HepG2 (cell line): ENCODE results near the gene RPL27A. TPM values are rescaled to one million over a fixed set of nuclear protein-coding genes. Genes with fewer than 3 reads are reported as not detected.

Source experiments
- HNF4A ChIP-seq: sonication (generic); formaldehyde crosslinking; IDR thresholded peaks from 2 replicates; pipeline ENCODE4 v1.4.0; 2020; ENCODE audit warnings: missing genetic modification reagents
- JDP2 ChIP-seq: sonication (generic); formaldehyde crosslinking; IDR thresholded peaks from 2 replicates; pipeline ENCODE4 v1.8.1; 2022; ENCODE audit warnings: missing genetic modification reagents, borderline replicate concordance
- MIXL1 ChIP-seq: IDR thresholded peaks from 2 replicates; pipeline ENCODE4 v1.6.1; 2016
- POLR2A ChIP-seq, 2 experiments: IDR thresholded peaks; 2 replicates each; pipeline ENCODE4 v1.6.1; 2011; ENCODE audit warnings: low read depth in 2 of 2, low read length in 2 of 2, mild to moderate bottlenecking in 1 of 2, moderate library complexity in 1 of 2; ENCODE audit not compliant: insufficient read depth in 1 of 2
- ZNF296 ChIP-seq: sonication (generic); formaldehyde crosslinking; conservative IDR thresholded peaks from 2 replicates; pipeline ENCODE4 v1.5.0; 2020; ENCODE audit warnings: mild to moderate bottlenecking, missing genetic modification reagents
- ZNF605 ChIP-seq: sonication (generic); formaldehyde crosslinking; IDR thresholded peaks from 2 replicates; pipeline ENCODE4 v1.8.0; 2022; ENCODE audit warnings: mild to moderate bottlenecking, missing genetic modification reagents
- ZNF839 ChIP-seq: sonication (generic); formaldehyde crosslinking; IDR thresholded peaks from 2 replicates; pipeline ENCODE4 v1.4.0; 2020; ENCODE audit warnings: missing genetic modification reagents, mild to moderate bottlenecking, borderline replicate concordance
- polyA plus RNA-seq, 8 experiments: library from polyadenylated mRNA; depleted of rRNA in 3 of 8; stranded (reverse) in 7 of 8; unstranded in 1 of 8; fragments of >200 nt; fragmentation: Illumina TruSeq in 4 of 8; extraction: Trizol in 4 of 8; gene quantifications; 2 replicates each; pipeline versions ENCODE4 v1.2.1 to v1.2.3, GENCODE V29; 2011 to 2016; ENCODE audit warnings: low read depth in 4 of 8, missing spikeins in 1 of 8, mixed read lengths in 1 of 8; ENCODE audit not compliant: insufficient read depth in 1 of 8
- total RNA-seq, 5 experiments: library from RNA; depleted of rRNA; stranded (reverse); fragments of >200 nt; fragmentation: Illumina TruSeq; extraction: Trizol; gene quantifications; 2 replicates each; pipeline ENCODE4 v1.2.3, GENCODE V29; 2016; ENCODE audit warnings: low read depth in 1 of 5
- TF ChIP-seq, protein P1 (sequence below): sonication (generic); formaldehyde crosslinking; IDR thresholded peaks from 2 replicates; pipeline ENCODE4 v1.4.0; 2020; ENCODE audit warnings: missing genetic modification reagents, borderline replicate concordance
- TF ChIP-seq, protein P2 (sequence below): sonication (generic); formaldehyde crosslinking; IDR thresholded peaks from 2 replicates; pipeline ENCODE4 v1.8.0; 2022; ENCODE audit warnings: mild to moderate bottlenecking, missing genetic modification reagents; ENCODE audit not compliant: insufficient replicate concordance
- TF ChIP-seq, protein P3 (sequence below): sonication (generic); formaldehyde crosslinking; IDR thresholded peaks from 2 replicates; pipeline ENCODE4 v1.4.0; 2020; ENCODE audit warnings: mild to moderate bottlenecking, missing genetic modification reagents

Gene RPL27A
- total and polyA plus RNA-seq, 2 of the 13 experiments (the other 11 are each of a cell fraction or from before 2014, with no cell fraction given), result 1,531 to 2,153 TPM

DNA sequence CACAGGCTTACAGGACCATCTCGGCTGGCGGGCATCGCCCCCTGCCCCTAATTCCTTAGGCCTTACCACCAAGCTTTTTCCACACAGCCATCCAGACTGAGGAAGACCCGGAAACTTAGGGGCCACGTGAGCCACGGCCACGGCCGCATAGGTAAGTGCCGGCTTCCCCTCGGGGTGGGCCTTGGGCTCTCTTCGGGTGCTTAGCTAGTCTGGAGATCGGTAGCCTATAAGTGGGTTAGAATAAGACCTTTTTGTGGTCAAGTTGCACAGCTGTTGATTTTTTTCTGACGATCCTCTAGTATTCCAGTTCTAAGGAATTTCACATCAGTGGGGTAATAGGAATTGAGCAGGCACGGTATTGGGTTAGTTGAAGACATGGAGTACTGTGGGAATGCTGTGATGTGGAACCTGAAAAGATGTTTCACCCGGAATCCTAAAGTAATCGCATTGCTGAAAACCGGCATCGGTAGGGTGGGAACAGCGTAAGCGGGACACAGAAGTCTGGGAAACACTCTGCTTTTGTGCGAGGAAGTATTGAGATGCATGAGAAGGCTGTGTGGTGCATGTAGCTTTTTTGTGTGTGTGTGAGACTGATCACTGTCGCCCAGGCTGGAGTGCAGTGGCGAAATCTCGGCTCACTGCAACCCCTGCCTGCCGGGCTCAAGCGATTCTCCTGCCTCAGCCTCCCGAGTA, 669 bp downstream of the RPL27A start (continued):
- TF ChIP-seq, protein P1, sequence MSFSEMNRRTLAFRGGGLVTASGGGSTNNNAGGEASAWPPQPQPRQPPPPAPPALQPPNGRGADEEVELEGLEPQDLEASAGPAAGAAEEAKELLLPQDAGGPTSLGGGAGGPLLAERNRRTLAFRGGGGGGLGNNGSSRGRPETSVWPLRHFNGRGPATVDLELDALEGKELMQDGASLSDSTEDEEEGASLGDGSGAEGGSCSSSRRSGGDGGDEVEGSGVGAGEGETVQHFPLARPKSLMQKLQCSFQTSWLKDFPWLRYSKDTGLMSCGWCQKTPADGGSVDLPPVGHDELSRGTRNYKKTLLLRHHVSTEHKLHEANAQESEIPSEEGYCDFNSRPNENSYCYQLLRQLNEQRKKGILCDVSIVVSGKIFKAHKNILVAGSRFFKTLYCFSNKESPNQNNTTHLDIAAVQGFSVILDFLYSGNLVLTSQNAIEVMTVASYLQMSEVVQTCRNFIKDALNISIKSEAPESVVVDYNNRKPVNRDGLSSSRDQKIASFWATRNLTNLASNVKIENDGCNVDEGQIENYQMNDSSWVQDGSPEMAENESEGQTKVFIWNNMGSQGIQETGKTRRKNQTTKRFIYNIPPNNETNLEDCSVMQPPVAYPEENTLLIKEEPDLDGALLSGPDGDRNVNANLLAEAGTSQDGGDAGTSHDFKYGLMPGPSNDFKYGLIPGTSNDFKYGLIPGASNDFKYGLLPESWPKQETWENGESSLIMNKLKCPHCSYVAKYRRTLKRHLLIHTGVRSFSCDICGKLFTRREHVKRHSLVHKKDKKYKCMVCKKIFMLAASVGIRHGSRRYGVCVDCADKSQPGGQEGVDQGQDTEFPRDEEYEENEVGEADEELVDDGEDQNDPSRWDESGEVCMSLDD, result no peak
- TF ChIP-seq MIXL1 (CRISPR knock-in tag), result no peak
- TF ChIP-seq ZNF605 (CRISPR knock-in tag), result no peak
- no peak for TF ChIP-seq JDP2
- TF ChIP-seq ZNF296 (CRISPR knock-in tag), result no peak
- TF ChIP-seq POLR2A (IDR thresholded peaks at IDR 0.05; ENCODE audit: insufficient read depth in 1 of 2, low read depth in 2 of 2, low read length in 2 of 2), result no peak
- TF ChIP-seq, protein P2, sequence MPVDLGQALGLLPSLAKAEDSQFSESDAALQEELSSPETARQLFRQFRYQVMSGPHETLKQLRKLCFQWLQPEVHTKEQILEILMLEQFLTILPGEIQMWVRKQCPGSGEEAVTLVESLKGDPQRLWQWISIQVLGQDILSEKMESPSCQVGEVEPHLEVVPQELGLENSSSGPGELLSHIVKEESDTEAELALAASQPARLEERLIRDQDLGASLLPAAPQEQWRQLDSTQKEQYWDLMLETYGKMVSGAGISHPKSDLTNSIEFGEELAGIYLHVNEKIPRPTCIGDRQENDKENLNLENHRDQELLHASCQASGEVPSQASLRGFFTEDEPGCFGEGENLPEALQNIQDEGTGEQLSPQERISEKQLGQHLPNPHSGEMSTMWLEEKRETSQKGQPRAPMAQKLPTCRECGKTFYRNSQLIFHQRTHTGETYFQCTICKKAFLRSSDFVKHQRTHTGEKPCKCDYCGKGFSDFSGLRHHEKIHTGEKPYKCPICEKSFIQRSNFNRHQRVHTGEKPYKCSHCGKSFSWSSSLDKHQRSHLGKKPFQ (CRISPR knock-in tag), result no peak
- TF ChIP-seq ZNF839 (CRISPR knock-in tag), result no peak
- TF ChIP-seq HNF4A (CRISPR knock-in tag), result no peak
- TF ChIP-seq, protein P3, sequence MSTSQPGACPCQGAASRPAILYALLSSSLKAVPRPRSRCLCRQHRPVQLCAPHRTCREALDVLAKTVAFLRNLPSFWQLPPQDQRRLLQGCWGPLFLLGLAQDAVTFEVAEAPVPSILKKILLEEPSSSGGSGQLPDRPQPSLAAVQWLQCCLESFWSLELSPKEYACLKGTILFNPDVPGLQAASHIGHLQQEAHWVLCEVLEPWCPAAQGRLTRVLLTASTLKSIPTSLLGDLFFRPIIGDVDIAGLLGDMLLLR (CRISPR knock-in tag), result no peak
